Upper lobe of left lung (tissue), 4 donors: ENCODE results near the gene COL6A5.

Source experiments
- EP300 ChIP-seq, 4 donors: sonication (generic); formaldehyde crosslinking; IDR thresholded peaks; one replicate each; pipeline ENCODE4 v1.5.1; 2017; ENCODE audit warnings: antibody characterized with exemption in 4 of 4, control low read depth in 2 of 4
- POLR2A ChIP-seq, 4 donors: fragments of 450-650 bp; IDR thresholded peaks; one replicate each; pipeline ENCODE4 v1.5.1; 2016 to 2017; ENCODE audit warnings: antibody characterized with exemption in 4 of 4, mild to moderate bottlenecking in 2 of 4
- POLR2AphosphoS5 ChIP-seq, 2 donors: sonication (generic); formaldehyde crosslinking; IDR thresholded peaks; one replicate each; pipeline ENCODE4 v1.5.1; 2017; ENCODE audit warnings: antibody characterized with exemption in 2 of 2
- TF ChIP-seq, protein P1 (sequence below), 6 experiments: fragments of 450-650 bp in 4 of 6; fragments of 200-600 bp in 2 of 6; sonication (generic) in 2 of 6; IDR thresholded peaks; one replicate each; pipeline ENCODE4 v1.5.1; 2016 to 2019; ENCODE audit warnings: antibody characterized with exemption in 6 of 6

DNA sequence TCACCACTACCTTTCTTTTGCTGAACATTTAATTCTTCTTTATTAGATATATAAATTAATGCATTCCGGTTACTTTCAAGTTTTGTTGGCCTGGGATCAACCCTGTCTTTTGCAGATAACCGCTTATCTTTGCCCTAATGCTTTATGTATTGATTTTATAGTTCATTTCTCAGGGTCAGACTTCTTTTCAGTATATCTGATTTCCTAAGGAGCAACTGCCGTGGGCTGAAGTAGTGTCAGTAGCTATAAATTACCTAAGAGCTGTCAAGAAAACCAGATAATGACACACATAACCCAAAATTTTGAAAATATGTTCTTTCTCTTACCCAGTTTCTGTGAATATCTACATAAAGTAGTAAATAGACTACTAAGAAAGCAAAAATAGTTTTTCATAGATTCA lies 38.0 kb downstream of the COL6A5 start:
- TF ChIP-seq, protein P1, sequence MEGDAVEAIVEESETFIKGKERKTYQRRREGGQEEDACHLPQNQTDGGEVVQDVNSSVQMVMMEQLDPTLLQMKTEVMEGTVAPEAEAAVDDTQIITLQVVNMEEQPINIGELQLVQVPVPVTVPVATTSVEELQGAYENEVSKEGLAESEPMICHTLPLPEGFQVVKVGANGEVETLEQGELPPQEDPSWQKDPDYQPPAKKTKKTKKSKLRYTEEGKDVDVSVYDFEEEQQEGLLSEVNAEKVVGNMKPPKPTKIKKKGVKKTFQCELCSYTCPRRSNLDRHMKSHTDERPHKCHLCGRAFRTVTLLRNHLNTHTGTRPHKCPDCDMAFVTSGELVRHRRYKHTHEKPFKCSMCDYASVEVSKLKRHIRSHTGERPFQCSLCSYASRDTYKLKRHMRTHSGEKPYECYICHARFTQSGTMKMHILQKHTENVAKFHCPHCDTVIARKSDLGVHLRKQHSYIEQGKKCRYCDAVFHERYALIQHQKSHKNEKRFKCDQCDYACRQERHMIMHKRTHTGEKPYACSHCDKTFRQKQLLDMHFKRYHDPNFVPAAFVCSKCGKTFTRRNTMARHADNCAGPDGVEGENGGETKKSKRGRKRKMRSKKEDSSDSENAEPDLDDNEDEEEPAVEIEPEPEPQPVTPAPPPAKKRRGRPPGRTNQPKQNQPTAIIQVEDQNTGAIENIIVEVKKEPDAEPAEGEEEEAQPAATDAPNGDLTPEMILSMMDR (IDR thresholded peaks at IDR 0.05) = no peak
- TF ChIP-seq EP300 (IDR thresholded peaks at IDR 0.05) (no peak), POLR2A (IDR thresholded peaks at IDR 0.05) (no peak), POLR2AphosphoS5 (IDR thresholded peaks at IDR 0.05) (no peak)
